Caki2 (cell line): ENCODE measurements around the gene OPHN1. TPM values are rescaled to one million over a fixed set of nuclear protein-coding genes. Genes with fewer than 3 reads are reported as not detected.
A peak's percentile ranks its signal among the peaks of the same experiment; 100 is the strongest.

Source experiments
- DNase-seq: peaks from one replicate; pipeline ENCODE4 v3.0.0-alpha.2; 2015; ENCODE audit warnings: low read depth
- in situ Hi-C: cut with HindIII; loops from 2 replicates; pipeline ENCODE4 v1.10.0; 2016; ENCODE audit warnings: low sequenced_read_pairs, low pct_unique_long_range_greater_than_20kb, mixed read lengths
- total RNA-seq: library from RNA; depleted of rRNA; stranded (reverse); fragments of >200 nt; shearing (Covaris generic); gene quantifications from 2 replicates; pipeline ENCODE4 v1.2.3, GENCODE V29; 2014; ENCODE audit warnings: low replicate concordance; rRNA removed

Gene OPHN1, protein sequence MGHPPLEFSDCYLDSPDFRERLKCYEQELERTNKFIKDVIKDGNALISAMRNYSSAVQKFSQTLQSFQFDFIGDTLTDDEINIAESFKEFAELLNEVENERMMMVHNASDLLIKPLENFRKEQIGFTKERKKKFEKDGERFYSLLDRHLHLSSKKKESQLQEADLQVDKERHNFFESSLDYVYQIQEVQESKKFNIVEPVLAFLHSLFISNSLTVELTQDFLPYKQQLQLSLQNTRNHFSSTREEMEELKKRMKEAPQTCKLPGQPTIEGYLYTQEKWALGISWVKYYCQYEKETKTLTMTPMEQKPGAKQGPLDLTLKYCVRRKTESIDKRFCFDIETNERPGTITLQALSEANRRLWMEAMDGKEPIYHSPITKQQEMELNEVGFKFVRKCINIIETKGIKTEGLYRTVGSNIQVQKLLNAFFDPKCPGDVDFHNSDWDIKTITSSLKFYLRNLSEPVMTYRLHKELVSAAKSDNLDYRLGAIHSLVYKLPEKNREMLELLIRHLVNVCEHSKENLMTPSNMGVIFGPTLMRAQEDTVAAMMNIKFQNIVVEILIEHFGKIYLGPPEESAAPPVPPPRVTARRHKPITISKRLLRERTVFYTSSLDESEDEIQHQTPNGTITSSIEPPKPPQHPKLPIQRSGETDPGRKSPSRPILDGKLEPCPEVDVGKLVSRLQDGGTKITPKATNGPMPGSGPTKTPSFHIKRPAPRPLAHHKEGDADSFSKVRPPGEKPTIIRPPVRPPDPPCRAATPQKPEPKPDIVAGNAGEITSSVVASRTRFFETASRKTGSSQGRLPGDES
- total RNA-seq, result 2.2 and 2.4 TPM in 2 replicates

DNA sequence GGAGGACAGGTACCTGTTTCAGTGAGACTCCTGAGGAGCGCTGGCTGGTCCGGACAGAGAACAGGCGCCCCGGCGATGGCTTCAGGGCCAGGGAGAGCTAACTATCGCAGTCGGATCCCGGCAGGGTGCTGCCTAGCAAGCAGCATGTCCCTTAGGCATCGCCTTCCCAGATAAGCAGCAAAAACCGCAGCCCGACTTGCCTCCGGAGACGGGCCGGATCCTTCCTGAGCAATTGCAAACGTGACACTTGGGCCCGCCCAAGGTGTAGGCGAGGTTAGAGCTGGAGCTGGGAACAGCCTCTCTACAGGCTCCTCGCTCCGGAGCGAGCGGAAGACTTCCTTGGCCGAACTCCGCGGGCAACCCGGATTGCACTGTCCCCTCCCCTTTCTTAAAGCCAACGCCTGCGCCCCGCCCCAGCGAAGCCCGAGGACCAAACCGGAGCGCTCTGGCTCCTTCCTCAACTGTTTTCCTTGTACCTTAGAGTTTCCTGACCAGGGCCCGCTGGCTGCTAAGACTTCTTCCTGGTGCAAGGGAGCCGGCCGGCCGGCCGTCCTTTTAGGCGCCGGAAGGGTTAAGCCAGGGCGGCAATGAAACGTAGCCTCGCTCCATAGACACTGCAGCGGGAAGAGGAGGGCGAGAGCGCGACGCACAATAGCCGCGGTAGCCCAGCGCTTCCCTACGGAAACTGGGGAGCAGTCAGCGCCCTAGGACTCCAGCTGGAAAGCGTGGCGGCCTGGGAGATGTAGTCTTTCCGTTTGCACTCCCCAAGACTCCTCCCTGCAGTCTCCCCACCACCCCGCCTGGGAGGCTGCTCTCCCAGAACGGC, at the start of gene OPHN1:
OPHN1 (minus strand) TSS at position 341 of the 826 bp plus-strand sequence. CDS start 475 bp downstream, outside the sequence.
- in situ Hi-C loops, result no loop called here
- peak; percentile 80 for DNase-seq

- no peak for DNase-seq
Measured at GRCh38 chrX:68480969-68481368, 47.7 kb upstream of the OPHN1 start.

GRCh38 chrX:68464796-68465195, 31.5 kb upstream of the OPHN1 start:
- in situ Hi-C loops, result no loop called here
- DNase-seq, result no peak

More at GRCh38 chrX:68480969-68481368, 47.7 kb upstream of the OPHN1 start:
- in situ Hi-C loops, result no loop called here

GRCh38 chrX:68463880-68464279, 30.6 kb upstream of the OPHN1 start:
- in situ Hi-C loops, result no loop called here
- no peak for DNase-seq

GRCh38 chrX:68462653-68463052, 29.4 kb upstream of the OPHN1 start:
- in situ Hi-C loops, result no loop called here
- DNase-seq, result peak; percentile 32

DNA sequence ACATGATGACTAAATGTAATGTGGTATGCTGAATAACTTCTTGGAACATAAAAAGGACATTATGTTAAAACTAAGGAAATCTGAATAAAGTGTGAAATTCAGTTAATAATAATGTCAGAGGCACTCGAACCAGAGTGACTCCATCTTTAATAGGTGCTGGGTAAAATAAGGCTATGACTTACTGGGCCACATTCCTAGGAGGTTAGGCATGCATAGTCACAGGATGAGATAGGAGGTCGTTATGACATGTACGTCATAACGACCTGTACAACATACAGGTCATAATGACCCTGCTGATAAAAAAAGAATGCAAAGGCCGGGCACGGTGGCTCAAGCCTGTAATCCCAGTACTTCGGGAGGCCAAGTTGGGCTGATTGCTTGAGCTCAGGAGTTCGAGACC, 28.9 kb upstream of the OPHN1 start:
- in situ Hi-C loops, result no loop called here
- no peak for DNase-seq

DNA sequence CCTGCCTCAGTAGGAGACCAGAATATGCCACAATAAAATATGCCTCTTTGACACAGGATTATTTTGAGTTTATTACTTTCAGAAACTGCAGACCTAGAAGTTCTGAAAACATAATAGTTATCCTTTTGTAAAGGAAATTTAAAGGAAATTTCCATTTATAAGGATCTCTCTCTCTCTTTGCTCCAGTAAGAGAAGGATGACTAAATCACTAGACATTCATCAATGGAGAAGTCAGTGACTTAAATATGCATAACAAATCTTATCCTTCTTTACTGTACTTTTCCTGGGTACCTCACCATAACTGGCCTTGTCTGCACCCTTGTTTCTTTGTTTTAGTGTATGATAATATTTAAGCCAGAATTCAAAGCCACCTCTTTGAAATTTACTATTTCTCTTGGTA, 28.3 kb upstream of the OPHN1 start:
- no peak for DNase-seq
- in situ Hi-C loops, result no loop called here

DNA sequence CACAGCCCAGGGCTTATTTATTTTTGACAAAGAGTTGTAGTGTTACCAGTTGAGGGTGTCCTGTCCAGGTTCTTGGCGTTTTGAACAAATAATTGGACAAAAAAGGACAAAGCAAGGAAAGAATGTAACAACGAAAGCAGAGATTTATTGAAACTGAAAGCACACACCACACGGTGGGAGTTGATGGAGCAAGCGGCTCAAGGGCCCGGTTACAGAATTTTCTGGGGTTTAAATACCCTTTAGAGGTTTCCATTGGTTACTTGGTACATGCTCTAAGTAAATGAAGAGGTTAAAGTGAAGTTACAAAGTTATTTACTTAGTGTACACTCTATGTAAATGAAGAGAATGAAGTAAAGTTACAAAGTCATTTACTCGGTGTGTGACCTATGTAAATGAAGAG, 27.8 kb upstream of the OPHN1 start:
- no peak for DNase-seq
- in situ Hi-C loops, result no loop called here

GRCh38 chrX:68455151-68455510, 21.8 kb upstream of the OPHN1 start:
- in situ Hi-C loops, result no loop called here
- DNase-seq, result no peak

DNA sequence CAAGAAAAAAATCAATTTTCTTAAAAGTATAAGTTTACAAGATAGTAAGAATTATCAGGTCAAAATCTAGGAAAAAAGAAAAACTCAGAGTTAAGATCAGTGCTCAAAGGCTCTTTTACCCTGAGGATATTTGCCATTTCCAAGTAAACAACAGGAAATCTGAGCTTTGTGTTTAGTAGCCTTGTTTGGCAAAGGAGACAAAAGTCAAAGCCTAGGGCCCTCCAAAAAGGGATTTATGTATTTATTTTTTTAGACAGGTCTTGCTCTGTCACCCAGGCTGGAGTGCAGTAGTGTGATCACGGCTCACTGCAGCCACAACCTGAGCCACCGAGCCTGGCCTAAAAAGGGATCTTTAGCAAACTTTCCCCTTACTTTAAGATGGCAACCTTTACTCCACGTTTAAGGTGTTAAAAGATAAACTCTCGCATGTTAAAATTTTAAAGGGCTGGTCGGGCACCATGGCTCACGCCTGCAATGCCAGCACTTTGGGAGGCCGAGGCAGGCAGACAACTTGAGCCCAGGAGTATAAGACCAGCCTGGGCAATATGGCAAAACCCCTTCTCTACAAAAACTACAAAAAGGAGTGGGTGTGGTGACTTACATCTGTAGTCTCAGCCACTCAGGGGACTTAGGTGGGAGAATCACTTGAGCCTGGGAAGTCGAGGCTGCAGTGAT, 21.3 kb upstream of the OPHN1 start:
- no peak for DNase-seq
- in situ Hi-C loops, result no loop called here

DNA sequence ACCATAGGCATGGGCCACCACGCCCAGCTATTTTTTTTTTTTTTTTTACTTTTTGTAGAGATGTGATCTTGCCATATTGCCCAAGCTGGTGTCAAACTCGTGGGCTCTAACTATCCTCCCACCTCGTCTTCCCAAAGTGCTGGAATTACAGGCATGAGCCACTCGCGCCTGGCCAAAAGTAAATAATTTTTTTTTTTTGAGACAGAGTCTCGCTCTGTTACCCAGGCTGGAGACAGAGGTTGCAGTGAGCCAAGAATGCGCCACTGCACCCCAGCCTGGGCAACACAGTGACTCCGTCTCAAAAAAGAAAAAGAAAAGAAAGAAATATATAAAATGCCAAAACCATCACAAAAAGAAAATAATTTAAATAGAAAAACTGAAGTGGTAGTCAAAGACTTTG, 18.4 kb upstream of the OPHN1 start:
- no peak for DNase-seq
- in situ Hi-C loops, result no loop called here

GRCh38 chrX:68443155-68443868, 10.0 kb upstream of the OPHN1 start:
- in situ Hi-C loops, result no loop called here
- DNase-seq, result no peak

GRCh38 chrX:68440940-68441339, 7.6 kb upstream of the OPHN1 start:
- DNase-seq, result peak; percentile 34
- in situ Hi-C loops, result no loop called here

DNA sequence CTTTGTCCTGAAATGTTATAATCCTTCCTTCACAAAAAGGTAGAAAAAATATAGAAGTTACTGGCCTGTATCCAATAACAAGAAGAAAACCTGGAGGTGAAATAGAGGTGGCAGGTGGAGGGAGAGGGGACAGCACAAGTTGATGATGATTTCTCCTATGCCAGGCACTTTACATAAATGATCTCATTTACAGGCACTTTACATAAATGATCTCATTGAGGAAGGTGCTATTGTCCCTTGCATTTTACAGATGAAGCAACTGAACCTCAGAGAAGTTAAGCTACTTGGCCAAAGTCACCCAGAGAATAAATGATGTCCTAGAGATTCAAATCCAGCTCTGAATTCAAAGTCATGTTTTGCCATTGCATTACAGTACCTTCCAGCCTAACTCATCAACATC, 7.1 kb upstream of the OPHN1 start:
- no peak for DNase-seq

DNA sequence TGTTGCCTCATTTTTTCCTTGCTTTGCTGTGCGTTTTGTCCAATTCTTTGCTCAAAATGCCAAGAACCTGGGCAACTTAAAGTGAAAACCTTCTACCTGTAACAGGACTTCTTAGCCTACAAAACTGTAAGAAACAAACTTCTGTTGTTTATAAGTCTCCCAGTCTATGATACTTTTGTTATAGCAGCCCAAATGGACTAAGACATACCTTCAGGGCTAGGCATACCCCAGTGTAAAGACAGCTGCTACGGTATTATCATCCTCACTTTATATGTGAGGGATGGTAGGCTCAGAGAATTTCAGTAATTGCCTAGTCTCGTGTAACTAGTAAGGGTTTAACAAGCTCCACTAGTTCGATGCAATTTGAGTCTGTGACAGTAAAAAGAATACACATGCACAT, 6.0 kb upstream of the OPHN1 start:
- no peak for DNase-seq
- in situ Hi-C loops, result no loop called here

More for the DNA sequence above, 7.1 kb upstream of the OPHN1 start:
- in situ Hi-C loops, result no loop called here

DNA sequence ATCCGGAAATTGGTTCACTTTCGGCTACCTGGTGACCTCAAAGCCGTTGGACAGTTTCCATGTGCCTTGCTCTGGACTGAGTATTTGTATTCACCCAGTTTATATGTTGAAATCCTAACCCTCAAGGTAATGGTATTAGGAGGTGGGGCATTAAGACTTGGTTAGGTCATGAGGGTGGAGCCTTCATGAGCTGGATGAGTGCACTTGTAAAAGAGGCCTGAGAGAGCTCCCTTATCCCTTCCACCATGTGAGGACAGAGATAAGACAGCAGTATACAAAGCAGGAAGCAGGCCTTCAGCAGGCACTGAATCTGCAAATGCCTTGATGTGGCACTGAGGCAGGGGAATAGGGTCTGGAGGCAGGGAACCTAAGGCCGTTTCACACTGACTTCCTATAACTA, 5.3 kb upstream of the OPHN1 start:
- no peak for DNase-seq
- in situ Hi-C loops, result no loop called here

- DNase-seq, result no peak
- in situ Hi-C loops, result no loop called here
Measured at GRCh38 chrX:68433981-68434299, 645 bp upstream of the OPHN1 start.

DNA sequence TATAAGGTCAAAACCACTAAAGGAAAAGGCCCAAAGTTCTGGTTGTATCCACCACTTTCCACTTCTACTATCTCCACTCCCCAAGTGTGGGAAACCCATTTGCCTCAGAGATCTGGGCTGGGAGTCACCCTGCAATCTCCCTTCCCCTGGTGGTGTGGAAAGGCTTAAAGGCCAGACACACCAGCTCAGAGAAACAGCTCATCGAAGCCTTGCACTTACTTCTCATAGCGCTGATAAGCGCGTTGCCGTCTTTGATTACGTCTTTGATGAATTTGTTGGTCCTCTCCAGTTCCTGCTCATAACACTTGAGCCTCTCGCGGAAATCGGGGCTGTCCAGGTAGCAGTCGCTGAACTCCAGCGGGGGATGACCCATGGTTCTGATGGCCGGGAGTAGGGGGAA, 647 bp downstream of the OPHN1 start:
- in situ Hi-C loops, result no loop called here
- DNase-seq, result no peak
